ENCODE results near the gene C6orf120. TPM values are rescaled to one million over a fixed set of nuclear protein-coding genes. Genes with fewer than 3 reads are reported as not detected.

C6orf120 gene
- total and polyA plus RNA-seq, 2 of the 13 experiments (the other 11 are each of a cell fraction or from before 2014, with no cell fraction given) = 21.7 to 29.9 TPM

- TF ChIP-seq RFXANK (CRISPR knock-in tag; IDR thresholded peaks at IDR 0.05) = no peak
- TF ChIP-seq ZFAT (CRISPR knock-in tag; conservative IDR thresholded peaks at IDR 0.05) = no peak
- TF ChIP-seq ATF1 (CRISPR knock-in tag; IDR thresholded peaks at IDR 0.05) = no peak
- TF ChIP-seq ZNF558 (CRISPR knock-in tag; IDR thresholded peaks at IDR 0.05; ENCODE audit: borderline replicate concordance) = no peak
- TF ChIP-seq SUZ12 (IDR thresholded peaks at IDR 0.05; ENCODE audit: low read depth, low read length) = no peak
- ChIA-PET CTCF (ENCODE audit: low intra/inter-chr PET ratio, low total read pairs) (no interaction called here), POLR2A (no interaction called here)
- Histone ChIP-seq H3K27me3 (ENCODE audit: control insufficient read depth in 1 of 2, insufficient read depth in 2 of 2, low read length in 2 of 2) (no peaks in the 10 kb centered on the region), H3K4me3 (replicated peaks in 1 of 3; ENCODE audit: insufficient read depth in 1 of 3, low read depth in 2 of 3, low read length in 3 of 3) (no peak overlapping the region), H3K4me2 (ENCODE audit: low read depth, low read length) (no peak overlapping the region), H3K9ac (ENCODE audit: insufficient read depth, low read depth, low read length) (no peak overlapping the region), H3K36me3 (replicated peaks in 1 of 2; ENCODE audit: control insufficient read depth in 1 of 2, insufficient read depth in 2 of 2, low read length in 2 of 2) (peaks cover 37 to 86% of the 10 kb centered on the region in 2 experiments), H3K79me2 (ENCODE audit: insufficient read depth, low read length) (no peaks in the 10 kb centered on the region), H3K9me3 (ENCODE audit: low read length) (no peaks in the 10 kb centered on the region), H3K27ac (ENCODE audit: extremely low read length, insufficient read depth, low read length) (no peak overlapping the region), H2AFZ (ENCODE audit: low read length) (no peak overlapping the region), H4K20me1 (ENCODE audit: insufficient read depth, low read length) (no peaks in the 10 kb centered on the region), H3K4me1 (ENCODE audit: insufficient read depth, low read length) (no peaks in the 10 kb centered on the region)
- in situ Hi-C loops (cut with HindIII; ENCODE audit: extremely low pct_ligation_motif_present, low pct_unique_long_range_greater_than_20kb) = no loop called here
- intact Hi-C loops (cut with micrococcal nuclease; ENCODE audit: unreplicated experiment) = no loop called here
- ATAC-seq (no peak), FAIRE-seq (no peak), DNase-seq (ENCODE audit: low spot score) (no peak)
- no TSS peak for BruUV-seq (replicated peaks)
- WGBS (ENCODE audit: low lambda C conversion rate) = 96% methylated on average over 18 of the region's 18 CpGs
These were observed 35.5 kb upstream of the C6orf120 start for GRCh38 chr6:169666441-169666840.

GRCh38 chr6:169667716-169668115, 34.2 kb upstream of the C6orf120 start:
- POLR2A ChIA-PET = no interaction called here
- TF ChIP-seq ATM (IDR thresholded peaks at IDR 0.05; ENCODE audit: borderline replicate concordance) (no peak), AGO2 (optimal IDR thresholded peaks at IDR 0.05; ENCODE audit: low read depth, low read length) (peak; percentile 43)

More at GRCh38 chr6:169667716-169668115, 34.2 kb upstream of the C6orf120 start:
- no peak overlapping the region for H3K4me3 ChIP-seq (replicated peaks in 1 of 3; ENCODE audit: insufficient read depth in 1 of 3, low read depth in 2 of 3, low read length in 3 of 3)
- intact Hi-C loops (cut with micrococcal nuclease; ENCODE audit: unreplicated experiment) = no loop called here
- H3K27ac ChIP-seq (ENCODE audit: extremely low read length, insufficient read depth, low read length) = no peak overlapping the region
- H3K4me2 ChIP-seq (ENCODE audit: low read depth, low read length) = no peak overlapping the region
- no peak for FAIRE-seq
- no peaks in the 10 kb centered on the region for H3K9me3 ChIP-seq (ENCODE audit: low read length)
- BruUV-seq (replicated peaks) = no TSS peak
- H3K79me2 ChIP-seq (ENCODE audit: insufficient read depth, low read length) = no peaks in the 10 kb centered on the region
- in situ Hi-C loops (cut with HindIII; ENCODE audit: extremely low pct_ligation_motif_present, low pct_unique_long_range_greater_than_20kb) = no loop called here
- H3K4me1 ChIP-seq (ENCODE audit: insufficient read depth, low read length) = no peaks in the 10 kb centered on the region
- no peak for ATAC-seq
- DNase-seq (ENCODE audit: low spot score) = no peak
- H3K27me3 ChIP-seq (ENCODE audit: control insufficient read depth in 1 of 2, insufficient read depth in 2 of 2, low read length in 2 of 2) = no peaks in the 10 kb centered on the region
- no peak overlapping the region for H2AFZ ChIP-seq (ENCODE audit: low read length)
- H4K20me1 ChIP-seq (ENCODE audit: insufficient read depth, low read length) = no peaks in the 10 kb centered on the region
- WGBS (ENCODE audit: low lambda C conversion rate) = 97% methylated on average over 27 of the region's 27 CpGs
- no peak overlapping the region for H3K9ac ChIP-seq (ENCODE audit: insufficient read depth, low read depth, low read length)
- H3K36me3 ChIP-seq (replicated peaks in 1 of 2; ENCODE audit: control insufficient read depth in 1 of 2, insufficient read depth in 2 of 2, low read length in 2 of 2) = peaks cover 41 to 88% of the 10 kb centered on the region in 2 experiments
- CTCF ChIA-PET (ENCODE audit: low intra/inter-chr PET ratio, low total read pairs) = no interaction called here
